Fibroblast of lung (primary cell): ENCODE results near the gene PAK6.

Experiments
- CTCF ChIP-seq, 2 donors: IDR thresholded peaks in 1 of 2; conservative IDR thresholded peaks in 1 of 2; 1 replicate in 1 of 2; 2 replicates in 1 of 2; pipeline ENCODE4 v1.5.1; 2011 to 2012; ENCODE audit warnings: low read length in 2 of 2, control low read depth in 1 of 2, inconsistent platforms in 1 of 2, low read depth in 1 of 2, mild to moderate bottlenecking in 1 of 2
- EZH2 ChIP-seq: IDR thresholded peaks from 2 replicates; pipeline ENCODE4 v1.5.1; 2012; ENCODE audit warnings: low read length, control low read depth, mild to moderate bottlenecking; ENCODE audit errors: missing control alignments

- no peak for TF ChIP-seq CTCF (conservative IDR thresholded peaks at IDR 0.05 in 1 of 2, IDR thresholded peaks at IDR 0.05 in 1 of 2; ENCODE audit: low read depth in 1 of 2, low read length in 2 of 2)
- TF ChIP-seq EZH2, result no peak
These were observed 38.6 kb downstream of the PAK6 start for GRCh38 chr15:40277471-40277870.
